Measurements from ENCODE around the gene FCER1G.

DNA sequence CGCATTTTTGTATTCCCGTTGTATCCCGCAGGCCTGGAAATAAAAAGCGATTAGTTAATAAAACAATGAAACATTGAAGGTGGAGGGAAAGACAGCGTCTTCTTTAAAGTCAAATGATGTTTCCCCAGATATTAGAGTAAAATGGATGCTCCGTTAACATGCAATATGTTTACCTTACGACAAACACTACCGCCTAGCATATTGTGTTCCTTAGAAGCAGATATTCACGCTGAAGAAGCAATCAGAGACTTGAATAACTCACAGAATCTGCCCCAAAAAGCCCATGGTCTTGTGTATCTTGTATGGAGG, 37.2 kb upstream of the FCER1G start:
- no peak for TF ChIP-seq EZH2 (IDR thresholded peaks at IDR 0.05)
- TF ChIP-seq POLR2AphosphoS5 (IDR thresholded peaks at IDR 0.05; ENCODE audit: borderline replicate concordance, low read depth, low read length) = no peak
